Keratinocyte (primary cell): ENCODE results near the gene GCSAML. TPM values are rescaled to one million over a fixed set of nuclear protein-coding genes. Genes with fewer than 3 reads are reported as not detected.

Experiments used
- DNase-seq: peaks from one replicate; pipeline ENCODE4 v3.0.0-alpha.2; 2011; ENCODE audit warnings: low read depth, missing footprints, low spot score
- FAIRE-seq: peaks from 2 replicates; lab custom pipeline; 2011; peaks lifted over from hg19 to GRCh38; lab: Jason Lieb, UNC
- H2AFZ ChIP-seq: 2 replicates; pipeline ENCODE4 v1.6.0; 2012; ENCODE audit warnings: low read length, control low read depth, inconsistent platforms; ENCODE audit not compliant: control insufficient read depth
- H3K27ac ChIP-seq: 2 replicates; pipeline ENCODE4 v1.5.1; 2011; ENCODE audit warnings: low read length; ENCODE audit not compliant: control insufficient read depth, insufficient read depth
- H3K27me3 ChIP-seq: 3 replicates; pipeline ENCODE4 v1.6.0; 2011; ENCODE audit warnings: low read length; ENCODE audit not compliant: control insufficient read depth, insufficient read depth; ENCODE audit errors: extremely low read depth
- H3K36me3 ChIP-seq, 2 experiments: 2 replicates in 1 of 2; 3 replicates in 1 of 2; pipeline ENCODE4 v1.5.1; 2011; ENCODE audit warnings: low read length in 2 of 2, mild to moderate bottlenecking in 1 of 2; ENCODE audit not compliant: control insufficient read depth in 2 of 2, insufficient read depth in 2 of 2; ENCODE audit errors: extremely low read depth in 1 of 2
- H3K4me1 ChIP-seq: 3 replicates; pipeline ENCODE4 v1.5.1; 2011; ENCODE audit warnings: low read length; ENCODE audit not compliant: control insufficient read depth, insufficient read depth; ENCODE audit errors: extremely low read depth
- H3K4me2 ChIP-seq: 3 replicates; pipeline ENCODE4 v1.6.0; 2011; ENCODE audit warnings: low read depth, low read length; ENCODE audit not compliant: control insufficient read depth, insufficient read depth; ENCODE audit errors: extremely low read depth
- H3K4me3 ChIP-seq, 3 experiments: fragments of 200-600 bp in 1 of 3; sonication (generic) in 1 of 3; 2 replicates in 2 of 3; 3 replicates in 1 of 3; pipeline ENCODE4 v1.5.1; 2011 to 2016; ENCODE audit warnings: low read length in 3 of 3, mild to moderate bottlenecking in 3 of 3, control low read depth in 2 of 3, inconsistent platforms in 1 of 3, low read depth in 1 of 3, mixed read lengths in 1 of 3, mixed run types in 1 of 3, moderate library complexity in 1 of 3; ENCODE audit not compliant: control insufficient read depth in 2 of 3, insufficient read depth in 2 of 3; ENCODE audit errors: extremely low read depth in 1 of 3
- H3K79me2 ChIP-seq: 2 replicates; pipeline ENCODE4 v1.6.0; 2012; ENCODE audit warnings: low read length; ENCODE audit not compliant: control insufficient read depth, insufficient read depth
- H3K9ac ChIP-seq: 3 replicates; pipeline ENCODE4 v1.6.0; 2011; ENCODE audit warnings: low read length; ENCODE audit not compliant: control insufficient read depth, insufficient read depth; ENCODE audit errors: extremely low read depth
- H3K9me1 ChIP-seq: 3 replicates; pipeline ENCODE4 v1.6.0; 2011; ENCODE audit warnings: low read length; ENCODE audit not compliant: control insufficient read depth, insufficient read depth; ENCODE audit errors: extremely low read depth
- H3K9me3 ChIP-seq: 2 replicates; pipeline ENCODE4 v1.5.1; 2012; ENCODE audit warnings: low read depth, low read length; ENCODE audit not compliant: control insufficient read depth
- H4K20me1 ChIP-seq: 3 replicates; pipeline ENCODE4 v1.6.0; 2011; ENCODE audit warnings: low read length; ENCODE audit not compliant: control insufficient read depth, insufficient read depth; ENCODE audit errors: extremely low read depth
- EZH2 ChIP-seq: IDR thresholded peaks from one replicate; pipeline ENCODE4 v1.6.1; 2012; ENCODE audit warnings: inconsistent platforms, mild to moderate bottlenecking, low read length, moderate library complexity
- dilution Hi-C: fragments of 300-500 bp; cut with MboI; formaldehyde crosslinking; loops from one replicate; pipeline ENCODE4 v1.7.0; 2020; ENCODE audit warnings: low sequenced_read_pairs; ENCODE audit not compliant: extremely low pct_ligation_motif_present
- polyA plus RNA-seq, 5 experiments: library from polyadenylated mRNA; depleted of rRNA in 3 of 5; stranded (reverse) in 3 of 5; stranded (forward) in 1 of 5; unstranded in 1 of 5; fragments of >200 nt; gene quantifications; 1 replicate in 1 of 5; 2 replicates in 3 of 5; 3 replicates in 1 of 5; pipeline versions ENCODE4 v1.2.1 to v1.2.3, GENCODE V29; 2011 to 2012; ENCODE audit warnings: missing spikeins in 2 of 5, low read depth in 1 of 5, low replicate concordance in 1 of 5
- TF ChIP-seq, protein P1 (sequence below), 3 experiments: IDR thresholded peaks in 1 of 3; conservative IDR thresholded peaks in 1 of 3; optimal IDR thresholded peaks in 1 of 3; 2 replicates in 2 of 3; 3 replicates in 1 of 3; pipeline versions ENCODE3 to v1.5.1; 2011; ENCODE audit warnings: low read length in 3 of 3, mild to moderate bottlenecking in 3 of 3, moderate library complexity in 2 of 3, control low read depth in 1 of 3, inconsistent platforms in 1 of 3; ENCODE audit not compliant: insufficient read depth in 2 of 3; ENCODE audit errors: extremely low read depth in 1 of 3

GCSAML gene
- polyA plus RNA-seq, 1 donor (not counting 4 experiments of a cell fraction or from before 2014, with no cell fraction given) = not detected

DNA sequence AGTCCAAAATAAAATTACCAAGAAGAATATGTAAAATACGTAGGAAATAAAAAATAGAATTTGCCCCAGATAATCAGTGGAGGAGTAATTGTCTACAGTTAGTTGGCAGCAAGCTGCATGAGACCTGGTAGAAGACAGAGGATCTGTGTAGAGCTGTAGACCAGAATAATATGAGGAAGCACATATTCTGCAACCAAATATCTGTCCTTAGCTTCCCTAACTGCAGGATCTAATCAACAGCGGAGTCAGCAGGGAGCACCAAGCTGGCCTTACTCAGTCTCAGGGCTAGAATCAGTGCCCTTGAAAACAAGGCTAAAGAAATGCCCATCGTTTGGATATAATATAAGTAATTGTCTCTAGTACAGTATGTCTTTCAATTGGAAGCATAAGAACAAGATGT lies 6.1 kb upstream of the GCSAML start:
- Histone ChIP-seq H3K79me2 (no peaks in the 10 kb centered on the region), H3K36me3 (no peaks in the 10 kb centered on the region), H3K9me3 (peaks cover 2% of the 10 kb centered on the region), H3K27me3 (no peaks in the 10 kb centered on the region), H3K4me2 (no peak overlapping the region), H2AFZ (no peak overlapping the region), H3K4me3 (no peak overlapping the region), H3K9ac (no peak overlapping the region), H3K4me1 (no peaks in the 10 kb centered on the region), H3K9me1 (no peaks in the 10 kb centered on the region), H4K20me1 (no peaks in the 10 kb centered on the region), H3K27ac (no peak overlapping the region)
- dilution Hi-C loops = no loop called here
- no peak for DNase-seq
- no peak for TF ChIP-seq EZH2
- TF ChIP-seq, protein P1, sequence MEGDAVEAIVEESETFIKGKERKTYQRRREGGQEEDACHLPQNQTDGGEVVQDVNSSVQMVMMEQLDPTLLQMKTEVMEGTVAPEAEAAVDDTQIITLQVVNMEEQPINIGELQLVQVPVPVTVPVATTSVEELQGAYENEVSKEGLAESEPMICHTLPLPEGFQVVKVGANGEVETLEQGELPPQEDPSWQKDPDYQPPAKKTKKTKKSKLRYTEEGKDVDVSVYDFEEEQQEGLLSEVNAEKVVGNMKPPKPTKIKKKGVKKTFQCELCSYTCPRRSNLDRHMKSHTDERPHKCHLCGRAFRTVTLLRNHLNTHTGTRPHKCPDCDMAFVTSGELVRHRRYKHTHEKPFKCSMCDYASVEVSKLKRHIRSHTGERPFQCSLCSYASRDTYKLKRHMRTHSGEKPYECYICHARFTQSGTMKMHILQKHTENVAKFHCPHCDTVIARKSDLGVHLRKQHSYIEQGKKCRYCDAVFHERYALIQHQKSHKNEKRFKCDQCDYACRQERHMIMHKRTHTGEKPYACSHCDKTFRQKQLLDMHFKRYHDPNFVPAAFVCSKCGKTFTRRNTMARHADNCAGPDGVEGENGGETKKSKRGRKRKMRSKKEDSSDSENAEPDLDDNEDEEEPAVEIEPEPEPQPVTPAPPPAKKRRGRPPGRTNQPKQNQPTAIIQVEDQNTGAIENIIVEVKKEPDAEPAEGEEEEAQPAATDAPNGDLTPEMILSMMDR (optimal IDR thresholded peaks at IDR 0.05 in 1 of 3, IDR thresholded peaks at IDR 0.05 in 1 of 3, conservative IDR thresholded peaks at IDR 0.05 in 1 of 3; ENCODE audit: extremely low read depth in 1 of 3, insufficient read depth in 2 of 3, low read length in 3 of 3) = no peak
- FAIRE-seq = no peak

DNA sequence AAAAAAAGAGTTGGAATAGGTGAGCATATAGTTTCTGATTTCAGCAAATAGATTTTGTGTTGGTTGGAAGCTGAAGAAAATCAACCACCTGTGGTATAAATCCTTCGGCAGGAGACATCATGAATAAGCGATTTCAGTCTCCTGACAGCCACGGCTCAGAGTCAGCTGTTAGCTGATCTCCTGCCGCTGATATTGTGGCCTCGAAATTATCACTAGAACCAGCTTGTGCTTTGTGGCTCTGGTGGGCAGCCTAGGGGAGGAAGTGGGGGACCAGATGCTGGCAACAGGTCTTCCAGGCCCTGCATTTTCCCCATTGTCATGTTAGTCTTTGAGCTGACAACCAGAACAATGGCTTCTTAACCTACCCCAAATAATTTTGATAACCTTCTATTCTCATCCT lies 842 bp upstream of the GCSAML start:
- no peaks in the 10 kb centered on the region for H3K9me1 ChIP-seq
- H2AFZ ChIP-seq = no peak overlapping the region
- DNase-seq (no peak), FAIRE-seq (no peak)
- dilution Hi-C loops = no loop called here
- no peaks in the 10 kb centered on the region for H4K20me1 ChIP-seq
- no peak overlapping the region for H3K9ac ChIP-seq
- no peak overlapping the region for H3K4me2 ChIP-seq
- H3K9me3 ChIP-seq = peaks cover 3% of the 10 kb centered on the region
- H3K79me2 ChIP-seq = no peaks in the 10 kb centered on the region
- H3K4me1 ChIP-seq = no peaks in the 10 kb centered on the region
- no peak overlapping the region for H3K4me3 ChIP-seq
- no peaks in the 10 kb centered on the region for H3K27me3 ChIP-seq
- no peak for TF ChIP-seq EZH2
- TF ChIP-seq, protein P1 (optimal IDR thresholded peaks at IDR 0.05 in 1 of 3, IDR thresholded peaks at IDR 0.05 in 1 of 3, conservative IDR thresholded peaks at IDR 0.05 in 1 of 3; ENCODE audit: extremely low read depth in 1 of 3, insufficient read depth in 2 of 3, low read length in 3 of 3) = no peak
- H3K27ac ChIP-seq = no peak overlapping the region
- H3K36me3 ChIP-seq = no peaks in the 10 kb centered on the region
